ENCODE data around the gene ITGA8.
"Not testable (repeated sequence)": the region's sequence is repeated elsewhere in the genome, so short reads cannot be mapped to it uniquely, and the experiment has no call there.

- not testable (repeated sequence) for TF ChIP-seq POLR2A, CTCF, POLR2AphosphoS5 (IDR thresholded peaks at IDR 0.05)
Measured at GRCh38 chr10:15582972-15583371, 136.8 kb downstream of the ITGA8 start.
